Body of pancreas (tissue), 4 donors: Measurements from ENCODE around the gene CD6. TPM values are rescaled to one million over a fixed set of nuclear protein-coding genes. Genes with fewer than 3 reads are reported as not detected.

Experiments
- ATAC-seq: fragments of 150-250 bp; one replicate; pipeline ENCODE4 v1.9.1; 2016
- DNase-seq, 4 donors: peaks; one replicate each; pipeline ENCODE4 v3.0.0-alpha.2; 2019
- H3K27ac ChIP-seq, 4 donors: fragments of 200-600 bp; sonication (generic); 1 replicate in 3 of 4; 2 replicates in 1 of 4; pipeline versions ENCODE4 v1.5.1 to v1.6.1; 2016 to 2019; ENCODE audit warnings: mild to moderate bottlenecking in 1 of 4, mixed read lengths in 1 of 4, moderate library complexity in 1 of 4
- H3K27me3 ChIP-seq, 2 donors: fragments of 200-600 bp; sonication (generic); one replicate each; pipeline ENCODE4 v1.6.0; 2016; ENCODE audit warnings: mild to moderate bottlenecking in 1 of 2
- H3K36me3 ChIP-seq, 2 donors: fragments of 200-600 bp; sonication (generic); replicated peaks in 1 of 2; 2 replicates each; pipeline ENCODE4 v1.5.1; 2016; ENCODE audit warnings: low read depth in 2 of 2; ENCODE audit not compliant: insufficient read depth in 1 of 2
- H3K4me1 ChIP-seq: fragments of 200-600 bp; sonication (generic); one replicate; pipeline ENCODE4 v1.6.0; 2016
- H3K4me3 ChIP-seq, 2 donors: fragments of 200-600 bp; sonication (generic); 1 replicate in 1 of 2; 2 replicates in 1 of 2; pipeline ENCODE4 v1.5.1; 2016 to 2019
- H3K9me3 ChIP-seq, 3 donors: fragments of 200-600 bp; sonication (generic); 1 replicate in 2 of 3; 2 replicates in 1 of 3; pipeline ENCODE4 v1.5.1; 2016
- POLR2A ChIP-seq, 3 donors: fragments of 450-650 bp; IDR thresholded peaks; one replicate each; pipeline ENCODE4 v1.6.1; 2016; ENCODE audit warnings: antibody characterized with exemption in 3 of 3, mild to moderate bottlenecking in 2 of 3
- WGBS, 2 donors: methylation state at CpG; one replicate each; pipeline ENCODE4 v1.1.5; 2017; 5-methylcytosine and 5-hydroxymethylcytosine counted together
- intact Hi-C: fragments of 100-400 bp; cut with DNase I; formaldehyde crosslinking; loops from one replicate; pipeline ENCODE4 v1.15.1; 2023
- total RNA-seq, 2 donors: library from RNA; depleted of rRNA; stranded (reverse); fragments of >200 nt; gene quantifications; one replicate each; pipeline ENCODE4 v1.1.0, GENCODE V29; 2016
- TF ChIP-seq, protein P1 (sequence below), 7 experiments: fragments of 450-650 bp in 4 of 7; fragments of 200-600 bp in 3 of 7; sonication (generic) in 3 of 7; IDR thresholded peaks; one replicate each; pipeline ENCODE4 v1.5.1; 2016 to 2019; ENCODE audit warnings: antibody characterized with exemption in 7 of 7

CD6 gene
- total RNA-seq, 2 donors from 2014 or later = 1.0 to 3.3 TPM

DNA sequence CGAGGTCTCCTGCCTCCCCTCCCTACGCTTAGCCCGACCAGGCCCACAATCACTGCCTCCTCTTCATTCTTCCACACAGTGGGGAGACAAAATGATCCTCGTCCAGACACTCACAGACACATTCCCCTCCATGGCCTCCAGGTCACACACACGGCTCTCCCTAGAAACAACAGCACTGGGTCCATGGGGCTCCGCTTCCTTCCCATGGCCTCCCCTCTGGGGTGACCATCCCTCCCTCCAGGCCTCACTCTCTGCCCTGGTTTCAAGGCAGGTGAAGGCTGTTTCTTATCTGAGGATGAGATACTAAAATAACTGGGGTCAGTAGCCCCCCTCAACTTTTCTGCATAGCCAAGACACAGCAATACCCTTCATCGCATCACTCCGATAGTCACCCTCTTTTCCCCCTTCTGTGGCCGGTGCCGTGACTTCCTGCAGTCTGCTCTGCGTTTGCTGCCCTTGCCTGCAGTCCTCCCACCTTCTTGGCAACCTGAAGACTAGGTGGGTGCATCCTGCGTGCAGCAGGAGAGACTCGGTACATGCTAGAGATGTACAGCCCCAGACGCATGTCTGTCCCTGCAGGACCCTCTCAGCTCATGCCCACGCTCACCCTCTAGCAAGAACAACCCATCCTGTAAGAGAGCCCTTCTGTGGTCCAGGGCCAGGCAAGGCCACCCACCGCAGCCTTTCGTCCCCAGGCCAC lies 55.8 kb downstream of the CD6 start:
- TF ChIP-seq POLR2A (IDR thresholded peaks at IDR 0.05) = no peak
- TF ChIP-seq, protein P1, sequence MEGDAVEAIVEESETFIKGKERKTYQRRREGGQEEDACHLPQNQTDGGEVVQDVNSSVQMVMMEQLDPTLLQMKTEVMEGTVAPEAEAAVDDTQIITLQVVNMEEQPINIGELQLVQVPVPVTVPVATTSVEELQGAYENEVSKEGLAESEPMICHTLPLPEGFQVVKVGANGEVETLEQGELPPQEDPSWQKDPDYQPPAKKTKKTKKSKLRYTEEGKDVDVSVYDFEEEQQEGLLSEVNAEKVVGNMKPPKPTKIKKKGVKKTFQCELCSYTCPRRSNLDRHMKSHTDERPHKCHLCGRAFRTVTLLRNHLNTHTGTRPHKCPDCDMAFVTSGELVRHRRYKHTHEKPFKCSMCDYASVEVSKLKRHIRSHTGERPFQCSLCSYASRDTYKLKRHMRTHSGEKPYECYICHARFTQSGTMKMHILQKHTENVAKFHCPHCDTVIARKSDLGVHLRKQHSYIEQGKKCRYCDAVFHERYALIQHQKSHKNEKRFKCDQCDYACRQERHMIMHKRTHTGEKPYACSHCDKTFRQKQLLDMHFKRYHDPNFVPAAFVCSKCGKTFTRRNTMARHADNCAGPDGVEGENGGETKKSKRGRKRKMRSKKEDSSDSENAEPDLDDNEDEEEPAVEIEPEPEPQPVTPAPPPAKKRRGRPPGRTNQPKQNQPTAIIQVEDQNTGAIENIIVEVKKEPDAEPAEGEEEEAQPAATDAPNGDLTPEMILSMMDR (IDR thresholded peaks at IDR 0.05) = no peak
- H3K4me3 ChIP-seq = no peak overlapping the region
- no peaks in the 10 kb centered on the region for H3K9me3 ChIP-seq
- no peaks in the 10 kb centered on the region for H3K27me3 ChIP-seq
- H3K27ac ChIP-seq = no peak overlapping the region
- no peaks in the 10 kb centered on the region for H3K36me3 ChIP-seq
- intact Hi-C loops = no loop called here
- WGBS, 2 donors = 80 to 85% methylated on average over 17 of the region's 17 CpGs
- DNase-seq (no peak), ATAC-seq (no peak)
- H3K4me1 ChIP-seq = peaks cover 12% of the 10 kb centered on the region

DNA sequence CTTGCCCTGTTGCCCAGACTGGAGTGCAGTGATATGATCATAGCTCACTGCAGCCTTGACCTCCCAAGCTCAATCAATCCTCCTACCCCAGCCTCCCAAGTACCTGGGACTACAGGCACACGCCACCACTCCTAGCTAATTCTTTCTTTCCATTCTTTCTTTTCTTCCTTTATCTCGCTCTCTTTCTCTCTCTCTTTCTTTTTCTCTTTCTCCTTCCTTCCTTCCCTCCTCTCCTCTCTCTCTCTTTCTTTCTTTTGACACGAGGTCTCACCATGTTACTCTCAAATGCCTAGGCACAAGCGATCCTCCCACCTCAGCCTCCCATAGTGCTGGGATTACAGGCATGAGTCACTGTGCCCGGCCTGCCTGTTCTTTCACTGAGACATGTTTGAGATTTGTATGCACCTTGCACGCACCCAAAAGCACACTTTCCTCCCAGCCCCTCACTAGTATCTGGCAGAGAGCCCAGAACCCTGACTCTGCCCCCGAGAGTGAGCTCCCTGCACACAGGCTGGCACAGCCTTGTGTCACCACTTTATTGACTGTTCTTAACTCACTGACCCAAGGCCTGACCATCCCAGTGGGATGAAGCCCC lies 56.8 kb downstream of the CD6 start:
- no peak overlapping the region for H3K27ac ChIP-seq
- 69 to 81% methylated on average over 7 of the region's 7 CpGs for WGBS, 2 donors
- no peak overlapping the region for H3K4me3 ChIP-seq
- no peak for TF ChIP-seq POLR2A (IDR thresholded peaks at IDR 0.05)
- TF ChIP-seq, protein P1 (IDR thresholded peaks at IDR 0.05) = no peak
- no peak for ATAC-seq
- no peaks in the 10 kb centered on the region for H3K27me3 ChIP-seq
- no peak for DNase-seq
- no peaks in the 10 kb centered on the region for H3K36me3 ChIP-seq
- peaks cover 15% of the 10 kb centered on the region for H3K4me1 ChIP-seq
- intact Hi-C loops = no loop called here
- H3K9me3 ChIP-seq = no peaks in the 10 kb centered on the region

DNA sequence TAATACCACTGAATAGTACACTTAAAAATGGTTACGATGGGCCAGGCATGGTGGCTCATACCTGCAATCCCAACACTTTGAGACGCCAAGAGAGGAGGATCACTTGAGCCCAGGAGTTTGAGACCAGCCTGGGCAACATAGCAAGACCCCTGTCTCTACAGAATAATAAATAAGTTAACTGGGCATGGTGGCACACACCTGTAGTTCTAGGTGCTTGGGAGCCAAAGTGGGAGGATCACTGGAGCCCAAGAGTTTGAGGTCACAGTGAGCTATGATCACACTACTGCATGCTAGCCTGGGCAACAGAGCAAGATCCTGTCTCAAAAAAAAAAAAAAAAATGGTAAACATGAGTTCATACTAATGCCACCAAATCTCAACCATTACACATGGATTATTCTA lies 61.3 kb downstream of the CD6 start:
- Histone ChIP-seq H3K27me3 (no peaks in the 10 kb centered on the region), H3K36me3 (no peaks in the 10 kb centered on the region), H3K27ac (no peak overlapping the region), H3K4me1 (peaks cover 15% of the 10 kb centered on the region), H3K4me3 (no peak overlapping the region), H3K9me3 (no peaks in the 10 kb centered on the region)
- no peak for DNase-seq
- intact Hi-C loops = no loop called here
- no peak for ATAC-seq
- 89 to 100% methylated on average over 2 of the region's 2 CpGs for WGBS, 2 donors
- TF ChIP-seq, protein P1 (IDR thresholded peaks at IDR 0.05) = no peak
- TF ChIP-seq POLR2A (IDR thresholded peaks at IDR 0.05) = no peak

DNA sequence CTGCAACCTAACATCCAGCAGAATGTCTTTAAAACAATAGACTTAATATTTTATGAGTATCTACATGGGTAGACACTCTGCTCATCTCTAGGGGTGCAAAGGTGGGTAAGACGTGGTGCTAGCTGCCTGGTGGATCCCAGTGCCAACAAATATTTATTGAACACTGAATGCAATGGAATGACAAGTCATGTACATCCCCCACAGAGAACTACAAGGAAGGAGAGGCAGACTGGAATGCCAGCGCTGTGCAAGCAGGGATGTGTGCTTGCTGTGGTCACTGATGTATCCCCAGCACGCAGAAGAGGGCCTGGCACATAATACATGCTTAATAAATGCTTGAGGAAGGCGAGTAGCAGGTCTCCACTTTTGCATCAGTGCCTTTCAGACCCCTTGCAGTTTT lies 61.9 kb downstream of the CD6 start:
- no peak overlapping the region for H3K4me3 ChIP-seq
- H3K4me1 ChIP-seq = peaks cover 15% of the 10 kb centered on the region
- DNase-seq (no peak), ATAC-seq (no peak)
- H3K27ac ChIP-seq = no peak overlapping the region
- H3K36me3 ChIP-seq = no peaks in the 10 kb centered on the region
- no peaks in the 10 kb centered on the region for H3K9me3 ChIP-seq
- TF ChIP-seq, protein P1 (IDR thresholded peaks at IDR 0.05) = no peak
- TF ChIP-seq POLR2A (IDR thresholded peaks at IDR 0.05) = no peak
- 86 to 93% methylated on average over 3 to 4 of the region's 4 CpGs for WGBS, 2 donors
- no peaks in the 10 kb centered on the region for H3K27me3 ChIP-seq
- intact Hi-C loops = no loop called here

DNA sequence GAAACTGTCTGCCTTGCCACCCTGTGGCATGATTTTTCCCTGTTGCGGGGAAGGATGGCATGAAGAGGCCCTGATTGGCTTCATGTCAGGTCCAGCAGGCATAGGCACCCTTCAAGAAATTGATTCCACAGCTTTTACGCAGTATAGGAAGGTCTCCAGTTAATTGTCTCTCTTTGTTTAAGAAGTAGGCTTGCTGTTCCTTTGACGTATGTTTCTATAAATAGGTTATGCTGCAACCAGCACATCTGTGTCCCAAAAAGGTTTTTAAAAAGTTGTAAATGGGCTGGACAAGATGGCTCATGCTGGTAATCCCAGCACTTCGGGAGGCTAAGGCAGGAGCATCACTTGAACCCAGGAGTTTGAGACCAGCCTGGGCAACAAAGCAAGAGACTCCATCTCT lies 62.6 kb downstream of the CD6 start:
- Histone ChIP-seq H3K27ac (no peak overlapping the region), H3K36me3 (no peaks in the 10 kb centered on the region), H3K27me3 (no peaks in the 10 kb centered on the region), H3K4me3 (no peak overlapping the region), H3K4me1 (peaks cover 15% of the 10 kb centered on the region), H3K9me3 (no peaks in the 10 kb centered on the region)
- no peak for DNase-seq
- WGBS, 2 donors = 92 to 97% methylated on average over 3 to 4 of the region's 4 CpGs
- intact Hi-C loops = no loop called here
- ATAC-seq = no peak
- TF ChIP-seq, protein P1 (IDR thresholded peaks at IDR 0.05) = no peak
- no peak for TF ChIP-seq POLR2A (IDR thresholded peaks at IDR 0.05)
